Hematopoietic multipotent progenitor cell treated with erythropoietin and hydrocortisone succinate and interleukin-3 and kit ligand, for 15 days (in vitro differentiated cells): Measurements from ENCODE around the gene ALDH1A3.

Source experiments
- DNase-seq: peaks from one replicate; pipeline ENCODE4 v3.0.0-alpha.2; 2015; ENCODE audit warnings: low spot score

The ALDH1A3 gene

GRCh38 chr15:100902436-100903167 is 23.0 kb downstream of the ALDH1A3 start:
- no peak for DNase-seq

GRCh38 chr15:100903168-100903554 is 23.5 kb downstream of the ALDH1A3 start:
- DNase-seq, result no peak

- no peak for DNase-seq
These were observed 26.2 kb downstream of the ALDH1A3 start for GRCh38 chr15:100905850-100906249.

- no peak for DNase-seq
These were observed 28.8 kb downstream of the ALDH1A3 start for GRCh38 chr15:100908466-100908865.

GRCh38 chr15:100909565-100909964 is 29.9 kb downstream of the ALDH1A3 start:
- DNase-seq, result no peak

- no peak for DNase-seq
These were observed 30.6 kb downstream of the ALDH1A3 start for GRCh38 chr15:100909989-100910955.

- DNase-seq, result no peak
These were observed 31.5 kb downstream of the ALDH1A3 start for GRCh38 chr15:100911086-100911485.

- DNase-seq, result no peak
These were observed 34.3 kb downstream of the ALDH1A3 start for GRCh38 chr15:100913961-100914360.

GRCh38 chr15:100914876-100915275 is 35.2 kb downstream of the ALDH1A3 start:
- DNase-seq, result no peak

GRCh38 chr15:100918034-100918689 is 38.5 kb downstream of the ALDH1A3 start:
- DNase-seq, result peak; percentile 34

- DNase-seq, result no peak
These were observed 39.3 kb downstream of the ALDH1A3 start, which contains the start of gene LRRK1 for GRCh38 chr15:100918690-100919480. Gene LRRK1, plus strand, starts transcription at chr15:100919357. Its CDS starts 5,276 bp downstream, at chr15:100924633.

- no peak for DNase-seq
These were observed 40.1 kb downstream of the ALDH1A3 start for GRCh38 chr15:100919481-100920405.

GRCh38 chr15:100920516-100921135 is 41.0 kb downstream of the ALDH1A3 start:
- DNase-seq, result no peak

- DNase-seq, result no peak
These were observed 42.8 kb downstream of the ALDH1A3 start for GRCh38 chr15:100922192-100923040.

- DNase-seq, result no peak
These were observed 43.4 kb downstream of the ALDH1A3 start for GRCh38 chr15:100923076-100923475.

GRCh38 chr15:100923902-100924301 is 44.3 kb downstream of the ALDH1A3 start:
- no peak for DNase-seq

- no peak for DNase-seq
These were observed 44.8 kb downstream of the ALDH1A3 start for GRCh38 chr15:100924436-100924835.

GRCh38 chr15:100925480-100925879 is 45.8 kb downstream of the ALDH1A3 start:
- DNase-seq, result no peak

- no peak for DNase-seq
These were observed 46.6 kb downstream of the ALDH1A3 start for GRCh38 chr15:100926258-100926657.
